Liver (tissue), 9 donors: Measurements from ENCODE around the gene ZNF213. TPM values are rescaled to one million over a fixed set of nuclear protein-coding genes. Genes with fewer than 3 reads are reported as not detected.

ENCODE experiments used
- DNase-seq: peaks from one replicate; pipeline ENCODE4 v3.0.0-alpha.2; 2017; ENCODE audit warnings: low spot score
- H3K27ac ChIP-seq, 2 donors: one replicate each; pipeline ENCODE4 v1.7.0; 2013; ENCODE audit warnings: inconsistent platforms in 2 of 2, low read length in 2 of 2, control low read depth in 1 of 2, low read depth in 1 of 2, mild to moderate bottlenecking in 1 of 2
- H3K27me3 ChIP-seq, 4 donors: one replicate each; pipeline versions ENCODE4 v1.6.1 to v1.7.0; 2013; ENCODE audit warnings: low read length in 3 of 4, inconsistent platforms in 1 of 4, mild to moderate bottlenecking in 1 of 4, moderate library complexity in 1 of 4; ENCODE audit not compliant: control insufficient read depth in 4 of 4, insufficient read depth in 4 of 4
- H3K36me3 ChIP-seq, 4 donors: one replicate each; pipeline versions ENCODE4 v1.6.1 to v1.7.0; 2013; ENCODE audit warnings: low read length in 3 of 4, mild to moderate bottlenecking in 3 of 4, low read depth in 1 of 4, moderate library complexity in 1 of 4; ENCODE audit not compliant: control insufficient read depth in 4 of 4, insufficient read depth in 3 of 4
- H3K4me1 ChIP-seq, 4 donors: one replicate each; pipeline versions ENCODE4 v1.6.1 to v1.7.0; 2013; ENCODE audit warnings: low read length in 3 of 4, mild to moderate bottlenecking in 3 of 4, moderate library complexity in 1 of 4; ENCODE audit not compliant: control insufficient read depth in 4 of 4, insufficient read depth in 4 of 4
- H3K4me3 ChIP-seq, 3 donors: one replicate each; pipeline versions ENCODE4 v1.6.1 to v1.7.0; 2013; ENCODE audit warnings: low read length in 3 of 3, control low read depth in 1 of 3, low read depth in 1 of 3, mild to moderate bottlenecking in 1 of 3
- H3K9ac ChIP-seq, 2 donors: one replicate each; pipeline ENCODE4 v1.7.0; 2013; ENCODE audit warnings: low read length in 2 of 2, mild to moderate bottlenecking in 2 of 2, moderate library complexity in 2 of 2, control low read depth in 1 of 2, low read depth in 1 of 2
- H3K9me3 ChIP-seq, 4 donors: one replicate each; pipeline versions ENCODE4 v1.6.1 to v1.7.0; 2013; ENCODE audit warnings: low read length in 3 of 4; ENCODE audit not compliant: control insufficient read depth in 4 of 4
- ATF3 ChIP-seq: IDR thresholded peaks from 2 replicates; pipeline ENCODE4 v1.6.1; 2016; ENCODE audit warnings: antibody characterized with exemption
- CTCF ChIP-seq: fragments of 150-350 bp; IDR thresholded peaks from 2 replicates; pipeline ENCODE4 v1.5.1; 2017; ENCODE audit warnings: improper control_type of control experiment, low read depth, low read length; ENCODE audit not compliant: missing input control
- EGR1 ChIP-seq, 2 donors: IDR thresholded peaks; 2 replicates each; pipeline ENCODE4 v1.6.1; 2016 to 2018; ENCODE audit warnings: antibody characterized with exemption in 2 of 2, low read depth in 2 of 2
- FOXA1 ChIP-seq: IDR thresholded peaks from 2 replicates; pipeline ENCODE4 v1.6.1; 2016; ENCODE audit warnings: antibody characterized with exemption
- FOXA2 ChIP-seq: IDR thresholded peaks from 2 replicates; pipeline ENCODE4 v1.6.1; 2016; ENCODE audit warnings: antibody characterized with exemption
- GABPA ChIP-seq, 2 donors: IDR thresholded peaks in 1 of 2; conservative IDR thresholded peaks in 1 of 2; 2 replicates each; pipeline ENCODE4 v1.6.1; 2016; ENCODE audit warnings: antibody characterized with exemption in 2 of 2, mild to moderate bottlenecking in 1 of 2, moderate library complexity in 1 of 2
- HNF4A ChIP-seq, 2 donors: conservative IDR thresholded peaks; 2 replicates each; pipeline ENCODE4 v1.6.1; 2016; ENCODE audit warnings: antibody characterized with exemption in 2 of 2, mild to moderate bottlenecking in 2 of 2
- HNF4G ChIP-seq: IDR thresholded peaks from 2 replicates; pipeline ENCODE4 v1.6.1; 2016; ENCODE audit warnings: antibody characterized with exemption
- JUND ChIP-seq, 2 donors: IDR thresholded peaks; 2 replicates each; pipeline ENCODE4 v1.6.1; 2016; ENCODE audit warnings: antibody characterized with exemption in 2 of 2
- MAX ChIP-seq: IDR thresholded peaks from 2 replicates; pipeline ENCODE4 v1.6.1; 2016; ENCODE audit warnings: antibody characterized with exemption
- NR2F2 ChIP-seq: IDR thresholded peaks from 2 replicates; pipeline ENCODE4 v1.6.1; 2016; ENCODE audit warnings: antibody characterized with exemption
- RAD21 ChIP-seq, 2 donors: IDR thresholded peaks; 2 replicates each; pipeline ENCODE4 v1.6.1; 2016; ENCODE audit warnings: antibody characterized with exemption in 2 of 2, mild to moderate bottlenecking in 2 of 2
- REST ChIP-seq: IDR thresholded peaks from 2 replicates; pipeline ENCODE4 v1.6.1; 2016; ENCODE audit warnings: antibody characterized with exemption, mild to moderate bottlenecking
- RXRA ChIP-seq, 2 donors: IDR thresholded peaks; 2 replicates each; pipeline ENCODE4 v1.6.1; 2017 to 2018; ENCODE audit warnings: antibody characterized with exemption in 2 of 2, mild to moderate bottlenecking in 1 of 2
- SP1 ChIP-seq: IDR thresholded peaks from 2 replicates; pipeline ENCODE4 v1.6.1; 2018; ENCODE audit warnings: antibody characterized with exemption, mild to moderate bottlenecking
- TAF1 ChIP-seq: conservative IDR thresholded peaks from 2 replicates; pipeline ENCODE4 v1.6.1; 2016; ENCODE audit warnings: antibody characterized with exemption, mild to moderate bottlenecking
- YY1 ChIP-seq: IDR thresholded peaks from 2 replicates; pipeline ENCODE4 v1.6.1; 2016; ENCODE audit warnings: antibody characterized with exemption, mild to moderate bottlenecking
- ZBTB33 ChIP-seq: IDR thresholded peaks from 2 replicates; pipeline ENCODE4 v1.6.1; 2016; ENCODE audit warnings: antibody characterized with exemption
- WGBS: extraction: QIAGEN DNeasy Blood & Tissue Kit; methylation state at CpG from one replicate; pipeline ENCODE4 v1.1.7; 2013; 5-methylcytosine and 5-hydroxymethylcytosine counted together
- polyA plus RNA-seq, 2 donors: library from polyadenylated mRNA; stranded (reverse) in 1 of 2; unstranded in 1 of 2; fragments of 200-250 nt in 1 of 2; fragments of >200 nt in 1 of 2; fragmentation: Nextera tagmentation in 1 of 2; extraction: Ambion mirVana in 1 of 2; gene quantifications; one replicate each; pipeline versions ENCODE4 v1.2.1 to v1.2.3, GENCODE V29; 2013 to 2015
- total RNA-seq, 2 donors: library from RNA; depleted of rRNA; stranded (reverse); fragments of >200 nt; gene quantifications; one replicate each; pipeline ENCODE4 v1.2.3, GENCODE V29; 2014
- donor health status: healthy.
- donor health status: healthy.
- donor health status: healthy.
- donor health status: healthy.
- donor health status: healthy.

ZNF213 gene
- total and polyA plus RNA-seq, 4 donors, result 0.56 to 4.5 (median 1.7) TPM

- no peak for DNase-seq
- peak overlapping the region in 1 of 3 donors; percentile 2 for H3K4me3 ChIP-seq
- no peak overlapping the region for H3K9ac ChIP-seq
- 2% methylated on average over 13 of the region's 13 CpGs for WGBS
- H3K27ac ChIP-seq, result no peak overlapping the region
- peaks cover 0 to 11% (median 3%) of the 10 kb centered on the region in 4 donors for H3K4me1 ChIP-seq
- no peak for TF ChIP-seq RXRA (IDR thresholded peaks at IDR 0.05)
- no peak for TF ChIP-seq FOXA2
- TF ChIP-seq NR2F2, result no peak
- TF ChIP-seq HNF4A (conservative IDR thresholded peaks at IDR 0.05), result no peak
- TF ChIP-seq FOXA1, result no peak
- TF ChIP-seq MAX, result no peak
- no peak for TF ChIP-seq RAD21 (IDR thresholded peaks at IDR 0.05)
- no peak for TF ChIP-seq ATF3
- no peak for TF ChIP-seq SP1
- TF ChIP-seq HNF4G, result no peak
- no peak for TF ChIP-seq REST
- no peak for TF ChIP-seq JUND (IDR thresholded peaks at IDR 0.05)
- no peak for TF ChIP-seq CTCF
- no peak for TF ChIP-seq GABPA (IDR thresholded peaks at IDR 0.05 in 1 of 2, conservative IDR thresholded peaks at IDR 0.05 in 1 of 2)
- no peak for TF ChIP-seq YY1
- TF ChIP-seq ZBTB33, result no peak
- no peak for TF ChIP-seq EGR1 (IDR thresholded peaks at IDR 0.05; ENCODE audit: low read depth in 2 of 2)
- no peak for TF ChIP-seq TAF1
- peaks cover 6 to 19% (median 9%) of the 10 kb centered on the region in 4 donors for H3K27me3 ChIP-seq
- H3K9me3 ChIP-seq, result peaks cover 2 to 13% (median 3%) of the 10 kb centered on the region in 4 donors
- no peaks in the 10 kb centered on the region for H3K36me3 ChIP-seq
Observed at GRCh38 chr16:3188675-3188924, 53.8 kb downstream of the ZNF213 start.
